HG03520 (cell line): ENCODE results near the gene SPAG17.

Experiments
- ATAC-seq: cut with Tn5 transposase; IDR thresholded peaks from one replicate; pipeline ENCODE4 v1.9.1; 2021; ENCODE audit warnings: mild to moderate bottlenecking, moderate library complexity; ENCODE audit not compliant: unreplicated experiment

The SPAG17 gene

DNA sequence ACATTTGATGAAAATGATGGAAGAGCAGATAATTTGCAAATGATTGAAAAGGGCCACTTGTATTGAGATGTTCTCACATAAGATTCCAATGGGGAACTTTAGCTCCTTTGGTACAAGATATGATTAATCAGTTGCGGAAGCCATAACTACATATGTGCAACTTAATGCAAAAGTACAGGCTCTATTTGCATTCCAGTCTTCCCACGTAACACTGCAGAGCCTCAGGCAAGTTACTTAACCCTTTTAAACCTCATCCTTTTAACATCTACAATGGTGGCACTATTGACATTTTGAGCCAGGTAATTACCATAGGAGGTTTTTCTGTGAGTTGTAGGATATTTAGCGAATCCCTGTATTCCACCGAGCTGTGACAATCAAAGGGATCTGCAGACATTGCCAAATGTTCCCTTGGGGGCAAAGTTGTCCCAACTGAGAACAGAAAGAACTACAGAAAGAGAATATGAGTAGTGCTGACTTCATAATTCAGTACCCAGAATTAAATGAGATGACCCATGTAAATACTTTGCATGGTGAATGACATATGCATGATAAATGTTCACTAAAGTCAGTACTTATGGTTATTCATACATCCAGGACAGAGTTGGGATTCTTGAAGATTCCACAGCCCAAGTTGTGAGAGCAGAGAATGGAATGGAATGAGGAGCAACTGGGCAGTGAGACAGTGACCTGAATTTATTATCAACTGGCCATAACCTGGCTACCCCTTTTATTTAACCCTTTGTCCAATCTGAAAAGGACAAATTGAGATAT, 62.6 kb downstream of the SPAG17 start:
- ATAC-seq = no peak

- no peak for ATAC-seq
Measured at GRCh38 chr1:118118873-118119463, 66.1 kb downstream of the SPAG17 start.

DNA sequence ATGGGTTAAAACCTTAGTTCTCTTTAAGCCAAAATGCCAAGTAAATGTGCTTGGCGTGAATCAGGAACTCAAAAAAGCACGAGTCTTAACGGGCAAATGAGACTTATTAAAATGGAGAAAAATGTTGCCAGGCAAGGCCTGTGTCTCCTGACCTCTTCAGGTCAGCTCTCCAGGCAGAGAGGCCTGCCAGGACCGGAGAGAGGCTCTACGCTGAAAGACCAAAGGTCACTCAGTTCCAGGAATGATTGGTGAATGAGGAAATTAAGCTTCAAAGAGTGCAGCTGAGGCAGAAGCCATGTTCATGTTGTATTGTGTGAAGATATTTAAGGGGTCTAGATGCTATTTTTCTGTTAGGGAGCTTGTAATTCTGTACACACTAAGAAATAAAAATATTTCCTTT, 66.6 kb downstream of the SPAG17 start:
- ATAC-seq = no peak

DNA sequence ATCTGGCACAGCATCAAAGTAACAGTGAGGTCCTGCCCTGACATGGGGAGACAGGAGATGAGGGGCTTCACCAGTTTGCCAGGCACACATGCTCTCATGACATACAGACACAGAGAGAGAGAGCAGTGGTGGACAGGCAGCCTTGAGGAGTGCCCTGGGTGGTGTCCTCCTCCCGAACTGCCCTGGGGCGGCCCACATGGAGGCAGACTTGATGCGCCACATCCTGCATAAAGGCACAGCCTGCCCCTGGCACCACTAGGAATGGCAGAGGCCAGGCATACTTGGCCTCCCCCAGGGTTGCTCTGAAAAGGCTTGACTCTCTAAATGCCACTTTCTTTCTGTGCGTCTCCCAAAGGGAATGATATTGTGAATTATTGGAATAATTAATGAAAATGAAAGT, 67.5 kb downstream of the SPAG17 start:
- no peak for ATAC-seq

- ATAC-seq = no peak
Measured at GRCh38 chr1:118116909-118117308, 68.1 kb downstream of the SPAG17 start.

GRCh38 chr1:118116401-118116800, 68.6 kb downstream of the SPAG17 start:
- ATAC-seq = no peak

- no peak for ATAC-seq
Measured at GRCh38 chr1:118115567-118116295, 69.3 kb downstream of the SPAG17 start.

- ATAC-seq = no peak
Measured at GRCh38 chr1:118113261-118113660, 71.8 kb downstream of the SPAG17 start.

DNA sequence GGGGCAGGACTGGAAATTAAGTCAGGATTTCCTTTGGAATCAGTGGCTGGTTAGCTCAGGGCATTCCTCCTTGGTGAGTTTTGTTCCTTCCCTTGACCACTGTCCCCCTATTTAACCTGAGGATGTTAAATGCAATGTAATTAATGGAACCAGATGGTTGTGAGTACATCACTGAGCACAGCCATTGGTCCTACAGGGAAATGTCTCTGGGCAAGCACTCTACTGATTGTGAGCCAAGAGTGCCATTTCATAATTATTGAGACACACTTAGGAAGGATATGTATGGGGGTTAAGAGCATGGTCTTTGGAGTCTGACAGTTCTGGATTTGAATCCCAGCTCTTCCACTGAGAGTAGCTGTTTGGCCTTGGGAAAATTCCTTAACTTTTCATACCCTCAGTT, 74.4 kb downstream of the SPAG17 start:
- ATAC-seq = no peak

- no peak for ATAC-seq
Measured at GRCh38 chr1:118104951-118105350, 80.1 kb downstream of the SPAG17 start.

DNA sequence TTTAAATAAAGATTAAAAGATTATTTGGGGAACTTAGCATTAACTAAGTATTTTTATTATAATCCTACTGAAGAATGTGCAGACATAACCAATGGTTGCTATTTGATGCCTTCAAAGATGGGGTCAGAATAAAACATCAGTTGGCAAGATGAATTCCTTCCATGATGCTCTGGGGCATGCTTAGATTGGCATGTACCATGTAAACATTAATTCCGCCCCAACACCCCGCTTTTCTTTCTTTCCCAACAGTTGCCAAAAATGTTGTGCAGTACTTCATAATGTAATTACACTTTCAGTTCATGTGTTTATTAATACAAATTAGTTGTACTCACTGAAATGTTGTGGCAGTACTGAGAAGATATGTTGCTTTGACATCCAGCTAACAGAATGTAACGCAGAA, 82.6 kb downstream of the SPAG17 start:
- ATAC-seq = no peak

DNA sequence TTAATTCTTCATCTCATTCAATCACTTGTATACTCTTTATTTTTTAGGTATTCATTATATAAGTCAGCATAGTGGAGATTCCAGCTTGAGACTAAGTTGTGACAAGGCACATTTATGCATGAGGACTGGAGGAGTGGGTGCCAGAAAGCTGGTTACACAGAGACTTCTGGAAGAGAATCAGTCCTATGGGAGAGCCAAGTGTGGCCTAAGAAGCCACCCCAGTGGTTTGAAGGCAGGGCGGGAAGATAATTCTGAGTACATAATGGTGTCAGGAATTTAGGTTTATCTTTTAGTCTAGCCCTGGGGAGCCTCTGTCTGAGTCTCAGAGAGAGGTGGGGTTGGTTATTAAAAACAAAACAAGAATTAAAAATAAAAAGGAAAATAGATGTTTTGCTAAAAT, 83.0 kb downstream of the SPAG17 start:
- ATAC-seq = no peak

DNA sequence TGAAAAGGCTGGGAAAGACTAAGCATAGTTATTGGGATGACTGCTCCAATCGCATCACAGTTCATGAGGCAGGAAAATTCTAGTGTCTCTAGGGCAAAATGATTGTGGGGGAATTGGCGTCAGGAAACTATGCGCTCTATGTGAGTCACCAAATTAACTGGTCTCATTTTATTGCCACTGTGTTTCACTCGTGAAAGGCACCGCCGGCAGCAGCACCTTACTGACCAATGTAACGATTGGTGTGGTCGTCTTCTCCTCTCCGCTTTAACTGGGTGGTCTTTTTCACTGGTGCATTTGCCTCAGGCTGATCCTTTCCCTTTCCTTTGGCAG, 83.5 kb downstream of the SPAG17 start:
- ATAC-seq = no peak

- no peak for ATAC-seq
Measured at GRCh38 chr1:118100686-118101514, 84.1 kb downstream of the SPAG17 start.

- ATAC-seq = no peak
Measured at GRCh38 chr1:118099686-118100085, 85.3 kb downstream of the SPAG17 start.

DNA sequence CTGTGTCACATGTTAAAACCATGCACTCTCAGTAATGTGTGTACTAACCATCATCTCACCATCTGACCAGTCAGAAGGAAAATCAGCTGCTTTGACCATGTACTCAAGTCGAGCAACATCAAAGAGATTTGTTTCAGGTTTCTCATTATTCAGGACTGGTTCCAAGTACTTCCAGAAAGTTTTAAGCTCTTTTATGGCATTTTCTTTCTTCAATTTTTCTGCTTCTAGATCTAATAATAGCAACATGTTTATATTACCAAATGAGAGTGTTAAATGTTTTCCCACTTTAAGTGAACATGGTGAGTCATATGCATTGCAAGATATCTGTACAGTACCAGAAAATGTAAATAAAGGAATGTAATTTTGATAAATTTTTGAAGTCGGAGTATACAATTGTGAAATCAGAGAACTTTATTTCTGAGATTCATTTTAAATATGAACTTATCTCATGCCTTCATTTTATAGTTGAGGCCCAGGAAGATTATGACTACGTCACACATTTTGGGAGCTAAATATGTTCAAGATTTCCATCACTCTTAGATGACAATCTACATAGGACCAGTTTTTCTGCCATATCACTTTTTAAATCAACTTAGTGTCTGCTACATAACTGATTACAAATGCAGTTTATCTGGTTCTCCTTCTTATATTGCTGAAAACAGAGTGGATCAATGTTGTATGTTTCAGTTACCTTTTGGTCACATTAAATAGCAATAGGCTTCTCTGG, 87.2 kb downstream of the SPAG17 start:
- no peak for ATAC-seq

DNA sequence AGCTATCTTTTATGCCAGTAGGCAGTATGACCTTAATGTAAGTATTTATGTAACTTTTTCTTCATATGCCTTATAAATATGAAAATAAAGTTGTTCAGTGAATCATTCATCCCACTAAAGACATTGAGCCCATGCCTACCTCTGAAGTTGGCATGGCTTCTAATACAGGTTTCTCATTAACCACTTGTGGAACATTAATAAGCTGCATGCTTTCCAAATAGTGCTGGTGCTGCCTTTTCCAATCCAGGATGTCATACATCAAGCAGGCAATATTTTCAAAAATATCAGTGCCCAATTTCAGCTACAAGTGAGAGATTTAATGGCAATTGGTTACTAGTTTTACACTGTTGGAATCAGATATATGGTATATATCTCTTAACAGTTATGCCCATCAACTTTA, 92.0 kb downstream of the SPAG17 start:
- no peak for ATAC-seq

DNA sequence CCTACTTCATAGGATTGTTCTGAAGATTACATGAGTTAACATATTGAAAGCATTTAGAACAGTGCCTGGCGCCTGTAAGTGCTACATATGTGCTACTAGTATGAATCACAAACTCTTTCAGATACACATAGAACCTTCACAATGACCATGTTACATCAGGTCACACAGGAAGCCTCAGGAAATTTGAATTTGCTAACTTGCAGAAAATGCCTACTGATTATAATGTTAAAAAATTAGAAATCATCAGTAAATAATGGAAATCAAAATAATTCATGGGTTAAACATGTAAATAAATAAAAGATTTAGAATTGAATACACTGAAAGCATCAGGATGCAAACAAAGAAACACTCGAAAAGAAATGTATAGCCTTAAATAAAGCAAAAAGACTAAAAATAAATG, 94.9 kb downstream of the SPAG17 start:
- no peak for ATAC-seq

- ATAC-seq = no peak
Measured at GRCh38 chr1:118085365-118085764, 99.7 kb downstream of the SPAG17 start.

DNA sequence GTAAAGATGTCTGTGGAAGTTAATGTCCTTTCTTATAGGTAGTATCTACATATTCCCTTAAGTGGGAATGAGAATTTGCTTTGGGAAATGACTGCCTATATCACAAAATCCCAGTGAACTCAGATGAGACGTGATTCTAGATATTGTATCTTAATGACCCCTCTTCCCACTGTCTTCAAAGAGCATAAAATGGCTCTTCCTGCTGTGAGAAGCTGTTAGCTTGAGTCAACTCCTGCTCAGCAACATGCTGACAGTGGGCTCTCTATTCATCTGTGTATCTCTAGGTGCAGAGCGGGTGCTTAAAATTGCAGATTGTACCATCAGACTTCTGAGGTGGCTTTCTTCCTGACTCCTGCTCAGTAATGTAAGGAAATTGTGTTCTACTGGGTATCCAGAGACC, 100.6 kb downstream of the SPAG17 start:
- ATAC-seq = no peak

- no peak for ATAC-seq
Measured at GRCh38 chr1:118082984-118083383, 102.0 kb downstream of the SPAG17 start.
